Loucy (cell line): ENCODE results near the gene SUCLG1.

ENCODE experiments used
- CTCF ChIP-seq: fragments of 200-600 bp; sonication (generic); conservative IDR thresholded peaks from 2 replicates; pipeline ENCODE4 v1.5.1; 2014; ENCODE audit warnings: mild to moderate bottlenecking, antibody characterized with exemption, low read length
- EZH2phosphoT487 ChIP-seq: fragments of 200-600 bp; IDR thresholded peaks from 2 replicates; pipeline ENCODE4 v1.6.1; 2018; ENCODE audit warnings: antibody characterized with exemption, mild to moderate bottlenecking, moderate library complexity, borderline replicate concordance

DNA sequence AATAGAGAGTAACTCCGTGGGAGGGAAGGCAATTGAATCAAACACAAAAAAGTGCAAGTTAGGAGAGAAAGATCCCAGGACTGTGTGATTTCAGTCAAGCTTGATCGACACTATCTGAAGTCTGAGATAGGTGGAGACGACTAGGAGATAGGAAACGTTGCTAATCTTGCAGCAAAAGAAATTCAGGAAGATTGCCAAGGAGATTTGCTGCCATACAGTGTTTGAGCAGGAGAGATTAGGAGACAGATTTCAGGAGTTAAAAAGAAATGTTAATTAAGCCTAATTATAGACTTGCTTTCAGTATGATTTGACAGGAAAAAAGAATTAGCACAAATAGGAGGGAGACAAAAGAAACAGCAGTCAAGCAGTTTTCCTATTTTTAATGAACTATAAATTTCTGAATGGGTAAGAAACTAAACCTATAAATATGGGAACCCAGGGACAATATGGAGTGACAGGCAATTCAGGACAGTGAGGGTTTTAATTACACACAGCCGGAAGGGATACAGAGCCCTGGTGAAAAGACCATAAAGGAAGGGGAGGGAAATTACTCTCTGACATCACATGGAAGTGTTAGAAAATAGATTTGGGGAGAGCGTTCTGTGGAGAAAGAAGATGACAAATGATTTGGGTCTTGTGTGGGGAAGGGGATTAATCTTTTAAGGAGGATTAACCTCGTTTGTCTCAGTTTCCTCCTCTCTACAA lies 72.6 kb downstream of the SUCLG1 start:
- TF ChIP-seq CTCF (no peak), EZH2phosphoT487 (no peak)
